Astrocyte of the hippocampus (primary cell): ENCODE measurements around the gene TEAD3.
A peak's percentile ranks its signal among the peaks of the same experiment; 100 is the strongest.

Source experiments
- DNase-seq: peaks from one replicate; pipeline ENCODE4 v3.0.0; 2011; ENCODE audit warnings: low read depth, low spot score

TEAD3 gene

DNA sequence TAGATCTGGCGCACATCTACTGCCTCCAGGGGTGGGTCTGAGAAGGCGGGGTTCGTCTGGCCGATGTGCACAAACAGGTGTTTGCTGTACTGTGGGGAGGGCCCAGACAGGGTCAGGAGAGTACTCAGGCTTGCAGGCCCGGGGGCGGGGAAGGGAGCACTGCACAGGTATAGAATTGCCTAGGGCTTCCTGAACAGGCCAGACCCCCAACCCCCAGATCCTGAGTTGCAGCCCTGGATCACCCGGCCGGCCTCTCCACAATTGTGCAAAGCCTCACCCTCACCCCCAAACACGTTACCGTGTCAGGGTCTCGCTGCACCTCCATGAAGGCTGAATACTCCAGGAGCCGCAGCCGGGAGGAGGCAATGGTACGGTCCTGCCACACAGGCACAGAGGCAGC, 20.9 kb downstream of the TEAD3 start:
- no peak for DNase-seq

DNA sequence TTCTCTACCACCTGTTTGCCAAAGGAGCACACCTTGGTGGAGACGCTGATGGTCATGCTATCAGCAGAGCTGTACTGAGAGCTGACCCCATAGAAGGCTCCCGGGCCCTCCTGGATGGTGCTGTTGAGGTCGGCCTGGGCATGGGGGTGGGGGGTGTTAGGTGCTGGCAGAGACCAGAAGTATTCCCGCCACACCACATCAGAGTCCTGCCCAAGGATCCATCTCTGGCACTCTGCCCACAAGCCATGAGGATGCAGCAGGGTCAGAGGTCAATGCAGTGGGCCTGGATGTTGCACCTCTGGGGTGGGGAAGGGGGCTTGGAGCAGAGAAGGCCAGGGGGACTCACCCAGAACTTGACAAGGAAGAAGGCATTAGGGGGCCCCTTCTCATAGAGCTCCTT, 21.3 kb downstream of the TEAD3 start:
- no peak for DNase-seq

DNA sequence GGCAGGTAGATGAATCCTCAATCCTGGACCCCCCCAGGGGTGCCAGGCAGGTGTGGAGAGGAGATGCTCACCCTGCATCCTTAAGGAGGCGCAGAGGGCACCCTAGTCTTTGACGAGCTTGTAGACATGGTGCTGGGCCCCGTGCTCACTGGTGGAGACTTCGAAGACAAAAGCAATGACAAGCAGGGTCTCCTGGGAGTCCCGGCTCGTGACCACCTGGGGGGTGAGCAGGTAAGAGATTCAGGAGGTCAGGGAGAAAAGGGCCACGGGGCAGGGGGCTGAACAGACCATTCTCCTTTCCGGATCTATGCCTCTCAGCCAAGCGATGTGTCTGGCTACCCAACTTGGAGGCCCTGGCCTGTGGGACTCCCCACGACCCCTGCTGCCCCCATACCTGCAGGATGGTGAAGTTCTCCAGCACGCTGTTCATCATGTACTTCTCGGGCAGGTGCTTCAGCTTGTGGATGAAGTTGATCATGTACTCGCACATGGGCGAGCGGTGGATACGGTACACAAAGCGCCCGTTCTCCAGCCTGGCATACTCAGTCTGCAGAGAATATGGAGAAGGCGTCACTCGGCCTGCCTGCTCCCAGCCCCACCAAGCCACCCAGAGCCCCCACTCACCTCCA, 21.8 kb downstream of the TEAD3 start:
- DNase-seq = no peak

DNA sequence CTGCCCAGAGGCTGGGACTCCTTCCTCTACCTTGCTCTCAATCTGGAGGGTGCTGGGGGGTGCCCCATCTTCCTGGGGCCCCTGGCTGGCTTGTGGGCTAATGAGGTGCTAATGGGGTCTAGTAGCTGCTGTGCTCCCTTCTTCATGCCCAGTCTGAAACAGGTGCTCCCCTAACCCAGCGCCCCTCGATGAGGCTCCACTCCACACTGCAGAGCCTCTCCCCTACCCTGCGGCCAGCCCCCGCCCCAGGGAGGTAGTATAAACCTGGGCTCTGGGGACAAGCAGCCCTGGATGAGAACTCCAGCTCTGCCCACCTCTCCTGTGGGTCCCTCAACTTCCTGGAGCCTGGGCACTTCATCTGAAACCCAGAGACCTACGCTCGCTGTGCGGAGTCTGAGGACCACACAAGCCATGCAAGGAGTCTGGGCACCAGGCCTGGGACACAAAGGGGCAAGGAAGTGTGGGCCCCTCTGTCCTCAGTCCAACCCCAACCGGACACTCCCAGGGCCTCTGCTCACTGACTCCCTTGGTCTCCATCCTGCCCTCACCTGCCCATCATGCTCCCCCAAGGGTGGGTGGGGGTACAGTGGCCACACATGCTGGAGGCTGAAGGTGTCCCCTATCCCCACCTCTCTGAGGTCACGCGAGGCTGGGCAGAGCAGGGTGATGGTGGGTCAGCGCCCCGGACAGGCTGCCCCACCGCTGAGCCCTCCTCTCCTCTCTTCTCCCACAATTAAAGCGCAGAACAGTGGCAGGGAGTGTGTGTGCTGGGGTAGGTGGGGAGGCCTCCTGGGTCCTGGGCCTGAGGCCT, 22.5 kb downstream of the TEAD3 start:
- no peak for DNase-seq

DNA sequence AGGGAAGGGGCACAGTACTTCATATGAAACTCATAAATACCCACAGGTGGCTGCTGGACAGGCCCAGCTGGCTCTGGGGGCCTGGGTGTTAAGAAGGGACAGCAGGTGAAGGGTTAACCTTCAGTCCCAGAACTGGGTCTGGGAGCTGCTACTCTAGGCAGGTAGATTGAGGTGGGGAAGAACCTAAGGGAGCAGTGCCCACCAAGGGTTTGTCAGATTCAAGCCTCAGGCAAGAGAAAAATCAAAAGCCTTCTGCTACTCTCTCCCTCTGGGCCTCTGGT, 23.1 kb downstream of the TEAD3 start:
- no peak for DNase-seq

DNA sequence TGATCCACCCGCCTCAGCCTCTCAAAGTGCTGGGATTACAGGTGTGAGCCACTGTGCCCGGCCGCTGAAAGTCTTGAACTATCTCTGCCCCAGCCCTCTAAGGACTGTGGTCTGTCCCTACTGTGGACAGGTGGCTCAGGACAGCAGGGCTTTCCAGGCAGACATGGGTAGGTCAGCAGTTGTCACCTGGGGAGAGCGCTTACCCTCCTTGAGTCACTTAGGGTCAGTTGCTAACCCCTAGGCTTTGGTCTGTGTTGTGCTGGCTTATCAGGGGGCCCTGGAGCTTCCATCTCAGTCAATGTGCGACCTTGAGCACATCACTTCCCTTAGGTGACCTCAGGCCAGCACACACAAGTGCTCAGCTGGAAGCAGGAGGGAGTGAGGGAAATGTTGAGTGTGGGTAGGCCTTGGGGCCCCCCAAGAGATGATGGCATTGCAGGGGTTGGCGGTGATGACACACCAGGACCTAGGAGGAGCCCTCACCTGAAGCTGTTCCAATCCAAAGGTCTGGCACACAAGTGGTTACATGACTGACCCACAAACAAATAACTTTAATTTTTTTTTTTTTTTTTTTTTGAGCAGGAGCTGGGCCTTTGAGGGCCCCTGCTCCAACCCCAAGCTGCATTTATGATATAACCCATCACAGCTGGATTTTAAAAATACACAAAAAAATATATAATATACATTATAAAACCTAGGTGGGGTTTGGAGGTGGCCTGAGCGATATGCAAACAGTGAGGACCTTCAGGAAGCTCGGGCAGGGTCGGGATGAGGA, 23.6 kb downstream of the TEAD3 start:
- DNase-seq = no peak

DNA sequence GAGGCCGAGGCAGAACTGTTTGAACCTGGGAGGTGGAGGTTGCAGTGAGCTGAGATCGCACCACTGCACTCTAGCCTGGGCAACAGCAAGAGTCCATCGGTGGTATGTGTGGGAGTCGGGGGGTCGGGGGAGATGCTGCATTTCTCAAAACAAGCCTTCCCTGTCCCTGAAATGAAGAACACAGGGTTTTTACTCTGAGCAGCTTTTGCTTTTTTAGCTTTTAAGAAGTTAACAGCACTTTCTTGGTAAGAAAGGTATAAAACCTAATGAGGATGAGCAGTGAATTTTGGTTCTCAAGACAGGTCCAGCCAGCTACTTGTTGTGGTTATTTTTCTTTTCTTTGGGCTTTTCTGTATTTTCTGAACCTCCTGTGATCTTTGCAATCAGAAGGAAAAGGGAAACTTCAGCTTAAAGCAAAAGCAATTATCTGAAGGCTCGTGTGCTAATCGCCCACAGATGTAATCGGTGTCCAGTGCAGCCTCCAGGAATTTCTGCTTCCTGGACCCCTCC, 25.0 kb downstream of the TEAD3 start:
- no peak for DNase-seq

DNA sequence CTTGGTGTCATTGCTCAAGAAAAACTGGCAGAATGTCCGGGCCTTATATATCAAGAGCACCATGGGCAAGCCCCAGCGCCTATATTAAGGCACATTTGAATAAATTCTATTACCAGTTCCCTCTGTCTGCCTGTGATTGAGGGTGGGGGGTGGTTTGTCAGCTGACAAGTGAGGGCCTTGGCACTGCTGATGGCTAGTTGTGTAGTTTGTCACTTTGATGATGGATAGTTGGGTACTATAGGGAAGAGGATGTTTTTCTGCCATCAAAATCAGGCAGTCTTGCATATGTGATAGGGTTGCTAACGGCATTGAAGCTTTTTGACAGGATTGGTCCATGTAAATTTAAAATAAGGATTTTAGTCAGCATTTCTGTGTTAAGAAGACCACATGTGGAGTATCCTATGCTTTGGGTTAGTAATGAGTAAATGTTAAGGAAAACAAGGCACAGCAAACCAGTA, 26.2 kb downstream of the TEAD3 start:
- no peak for DNase-seq

DNA sequence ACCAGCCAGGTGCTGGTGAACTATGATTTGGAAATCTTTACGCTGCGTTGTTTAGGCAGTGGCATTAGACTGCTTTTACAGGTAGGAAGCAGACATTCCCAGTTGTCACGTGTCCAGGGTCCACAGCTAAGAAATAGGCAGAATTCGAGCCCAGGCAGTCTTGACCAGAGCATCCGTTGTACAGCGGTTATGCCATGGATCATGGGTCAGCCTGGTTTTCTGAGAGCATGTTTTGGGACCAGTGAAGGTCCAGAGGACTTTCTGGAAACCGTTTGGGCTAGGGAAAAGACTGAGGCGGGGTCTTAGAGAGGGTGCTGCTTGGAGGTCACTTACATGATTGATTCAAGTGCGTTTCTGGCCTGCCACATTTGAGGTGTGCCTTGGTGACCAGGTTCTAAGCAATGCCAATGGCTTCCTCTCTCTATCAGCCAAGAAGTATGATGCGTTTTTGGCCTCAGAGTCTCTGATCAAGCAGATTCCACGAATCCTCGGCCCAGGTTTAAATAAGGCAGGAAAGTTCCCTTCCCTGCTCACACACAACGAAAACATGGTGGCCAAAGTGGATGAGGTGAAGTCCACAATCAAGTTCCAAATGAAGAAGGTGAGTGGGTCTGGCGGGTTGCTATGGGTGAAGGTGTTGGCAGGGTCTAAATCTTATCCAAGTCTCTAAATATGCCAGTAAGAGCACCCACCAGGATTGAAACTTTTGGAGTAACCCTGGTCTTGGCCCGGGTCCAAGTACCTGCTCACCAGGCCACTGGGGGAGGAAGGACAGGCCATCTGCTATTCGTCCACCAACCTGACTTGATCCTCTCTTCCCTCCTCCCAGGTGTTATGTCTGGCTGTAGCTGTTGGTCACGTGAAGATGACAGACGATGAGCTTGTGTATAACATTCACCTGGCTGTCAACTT, 26.9 kb downstream of the TEAD3 start:
- DNase-seq = no peak

DNA sequence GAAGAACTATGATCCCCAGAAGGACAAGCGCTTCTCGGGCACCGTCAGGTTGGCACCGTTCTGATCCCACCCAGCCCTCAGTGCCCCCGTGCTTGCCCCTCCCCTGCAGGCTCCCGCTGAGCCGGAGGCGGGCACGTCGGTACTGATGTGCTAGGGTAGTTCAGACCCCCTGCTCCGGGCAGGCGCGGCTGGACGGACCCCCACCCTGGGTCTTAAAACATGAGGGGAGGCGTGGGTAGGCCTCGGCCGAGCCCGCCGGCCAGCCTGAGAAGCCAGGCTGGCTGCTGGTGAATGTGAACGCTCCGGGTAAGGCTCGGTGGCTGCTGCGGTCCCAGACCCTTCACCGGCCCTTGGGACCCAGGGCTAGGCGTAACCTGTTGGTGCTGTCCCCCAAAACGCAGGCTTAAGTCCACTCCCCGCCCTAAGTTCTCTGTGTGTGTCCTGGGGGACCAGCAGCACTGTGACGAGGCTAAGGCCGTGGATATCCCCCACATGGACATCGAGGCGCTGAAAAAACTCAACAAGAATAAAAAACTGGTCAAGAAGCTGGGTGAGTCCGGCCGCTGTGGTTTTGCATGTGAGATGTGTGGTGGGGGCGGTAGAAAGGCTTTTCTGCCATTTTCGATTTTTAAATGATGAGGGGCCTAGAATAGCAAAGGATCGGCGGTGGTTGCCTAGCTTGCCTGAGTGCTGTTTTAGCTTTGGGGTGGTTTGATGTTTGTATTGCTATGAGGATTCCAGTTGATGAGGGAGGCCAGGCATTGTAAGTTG, 27.7 kb downstream of the TEAD3 start:
- peak; percentile 49 for DNase-seq

DNA sequence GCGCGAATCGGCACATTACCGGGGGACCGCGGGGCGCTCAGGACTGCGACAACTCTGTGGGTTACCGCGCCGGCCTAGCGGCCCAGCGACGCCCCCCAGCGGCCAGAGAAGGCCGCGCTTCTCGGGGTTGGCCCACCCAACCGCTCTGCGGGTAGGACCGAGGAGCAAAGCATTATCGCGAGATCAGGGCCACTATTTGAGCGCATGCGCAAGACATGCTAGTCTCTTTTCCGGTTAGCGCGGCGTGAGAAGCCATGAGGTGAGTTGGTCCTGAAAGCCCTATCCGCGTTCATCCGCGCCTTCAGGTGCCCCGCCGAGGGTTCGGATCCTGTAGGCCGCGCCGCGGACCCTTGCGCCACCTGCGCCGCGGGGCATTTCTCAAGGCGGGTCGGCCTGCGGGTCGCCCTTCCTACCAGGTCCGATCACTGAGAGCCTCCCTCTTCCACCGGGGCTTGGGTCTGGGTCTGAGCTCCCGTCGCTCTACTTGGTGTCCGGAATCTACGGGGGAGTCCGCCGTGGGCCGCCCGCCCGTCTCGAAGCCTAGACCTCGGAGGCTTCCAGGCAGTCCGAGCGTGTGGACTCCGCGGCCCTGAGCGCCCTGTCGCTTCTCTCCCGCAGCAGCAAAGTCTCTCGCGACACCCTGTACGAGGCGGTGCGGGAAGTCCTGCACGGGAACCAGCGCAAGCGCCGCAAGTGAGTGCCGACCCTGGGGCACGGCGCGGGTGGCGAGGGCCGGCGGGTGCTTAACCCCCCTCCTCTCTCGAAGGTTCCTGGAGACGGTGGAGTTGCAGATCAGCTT, 28.5 kb downstream of the TEAD3 start, which contains the start of gene RPL10A:
RPL10A (plus strand) TSS at position 221 of the 799 bp plus-strand sequence; CDS start at position 255, 34 bp downstream.
- DNase-seq = peak; percentile 98

DNA sequence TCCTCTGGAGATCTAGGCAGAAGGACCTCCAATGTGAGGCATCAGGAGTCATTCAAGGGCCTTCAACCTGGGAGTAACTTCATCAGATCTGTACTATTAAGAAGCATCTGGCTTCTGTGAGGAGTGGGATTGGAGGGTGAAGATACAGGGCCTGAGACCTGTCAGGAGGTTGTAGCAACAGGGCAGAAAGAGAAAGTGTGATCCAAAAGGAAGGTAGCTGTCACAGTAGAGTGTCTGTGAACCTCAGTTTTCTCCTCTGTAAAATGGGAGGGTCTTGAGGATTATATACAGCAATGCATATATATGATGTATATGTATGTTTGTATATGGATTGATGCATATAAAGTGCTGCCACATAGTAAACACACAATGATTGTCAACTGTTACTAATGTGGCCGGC, 31.2 kb downstream of the TEAD3 start:
- no peak for DNase-seq

DNA sequence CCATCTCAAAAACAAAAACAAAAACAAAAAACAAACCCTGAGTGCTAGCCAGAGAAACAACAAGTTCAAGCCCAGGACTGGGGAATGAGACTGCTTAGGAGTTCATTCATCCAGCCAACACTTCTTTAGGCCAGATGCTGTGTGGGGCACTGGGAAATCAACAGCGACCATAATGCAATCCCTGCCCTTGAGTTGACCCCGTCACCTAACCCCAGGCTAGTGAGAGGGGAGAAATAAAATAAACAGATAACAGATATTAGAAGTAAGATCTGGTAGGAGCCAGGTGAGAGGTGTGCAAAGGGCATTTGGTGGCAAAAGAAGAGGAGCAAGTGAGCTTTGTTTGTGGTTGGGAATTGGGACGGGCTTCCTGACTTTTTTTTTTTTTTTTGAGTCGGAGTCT, 33.6 kb downstream of the TEAD3 start:
- no peak for DNase-seq

DNA sequence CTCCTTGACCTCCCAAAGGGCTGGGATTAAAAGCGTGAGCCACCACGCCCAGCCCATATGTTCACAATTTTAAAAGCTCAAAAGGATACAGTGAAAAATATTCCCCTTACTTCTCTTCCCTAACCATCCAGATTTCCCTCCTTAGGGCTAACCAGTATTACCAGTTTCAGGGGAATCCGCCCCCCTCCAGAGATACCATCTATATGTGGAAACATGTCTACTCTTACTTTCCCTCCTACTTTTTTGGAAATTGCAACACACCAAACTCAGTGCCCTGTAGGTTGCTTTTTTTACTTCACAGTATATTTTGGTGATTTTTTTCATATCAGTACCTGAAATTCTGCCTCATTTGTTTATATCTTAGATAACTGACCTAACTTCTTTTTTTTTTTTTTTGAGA, 35.6 kb downstream of the TEAD3 start:
- no peak for DNase-seq

DNA sequence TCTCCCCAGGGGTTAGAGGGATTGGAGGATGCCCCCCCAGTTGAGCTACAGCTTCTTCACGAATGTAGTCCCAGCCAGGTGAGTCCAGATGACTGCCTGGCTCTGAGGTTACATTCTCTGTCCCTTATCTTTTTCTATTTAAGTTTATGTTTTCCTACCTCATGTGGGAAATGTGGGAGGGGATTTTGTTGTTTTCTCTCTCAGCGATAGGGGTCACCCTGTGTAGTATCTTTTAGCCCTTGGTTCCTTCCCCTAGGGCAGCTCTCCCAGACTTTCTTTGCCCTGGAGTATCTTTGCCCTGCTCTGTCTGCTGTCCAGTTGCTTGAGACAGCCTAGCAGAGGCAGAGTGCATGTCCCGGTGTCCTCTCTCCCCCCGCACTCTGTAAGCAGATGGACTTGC, 39.0 kb downstream of the TEAD3 start:
- DNase-seq = no peak

DNA sequence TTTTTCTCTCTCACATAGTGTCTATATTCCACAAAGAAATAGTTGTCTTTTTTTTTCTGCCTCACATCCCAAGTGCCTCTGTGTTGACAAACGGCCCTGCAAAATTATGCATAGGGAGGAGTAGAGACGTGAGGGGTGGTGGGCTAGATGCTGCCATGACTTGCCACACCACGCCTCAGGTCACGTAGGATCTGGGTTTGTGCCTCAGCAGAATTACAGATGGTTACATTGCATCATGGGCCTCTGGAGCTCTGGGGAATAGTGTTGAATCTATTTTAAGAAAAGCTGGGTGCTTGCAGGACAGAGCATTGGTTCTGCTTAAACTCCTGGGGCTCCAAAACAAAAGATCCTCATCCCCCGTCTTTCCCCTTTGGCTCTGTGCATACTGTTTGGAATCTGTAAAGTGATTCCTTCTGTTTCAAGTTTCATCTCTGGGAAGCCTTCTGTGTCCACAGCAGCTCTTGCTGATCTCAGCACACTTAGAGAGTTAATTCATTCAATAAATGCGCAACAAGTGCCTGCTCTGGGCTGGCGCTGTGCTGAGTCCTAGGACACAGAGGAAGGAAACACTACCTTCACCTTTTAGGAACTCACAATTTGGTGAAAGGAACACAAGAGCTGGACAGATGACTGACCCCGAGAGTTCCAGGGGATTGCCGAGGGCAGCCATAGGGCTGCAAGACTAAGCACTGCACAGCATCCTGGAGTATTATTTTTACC, 42.3 kb downstream of the TEAD3 start:
- no peak for DNase-seq

DNA sequence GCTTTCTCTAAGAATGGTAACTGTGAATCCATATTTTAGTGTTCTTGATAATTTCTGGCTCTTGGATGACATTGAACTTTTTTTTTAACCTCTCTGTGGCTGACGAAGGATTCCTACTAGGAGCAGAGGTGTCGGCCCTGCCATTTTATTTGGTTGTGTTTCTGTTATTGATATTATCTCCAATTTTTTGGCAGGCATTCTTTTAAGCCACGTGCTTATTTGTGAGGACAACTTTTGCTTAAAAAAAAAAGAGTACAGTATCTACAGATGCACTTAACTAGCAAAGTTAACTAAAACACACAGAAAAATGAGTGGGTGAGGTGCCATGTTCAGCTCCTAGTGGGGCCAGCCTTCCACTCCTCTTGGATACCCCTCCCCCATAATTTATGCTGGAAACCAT, 43.6 kb downstream of the TEAD3 start:
- DNase-seq = no peak

DNA sequence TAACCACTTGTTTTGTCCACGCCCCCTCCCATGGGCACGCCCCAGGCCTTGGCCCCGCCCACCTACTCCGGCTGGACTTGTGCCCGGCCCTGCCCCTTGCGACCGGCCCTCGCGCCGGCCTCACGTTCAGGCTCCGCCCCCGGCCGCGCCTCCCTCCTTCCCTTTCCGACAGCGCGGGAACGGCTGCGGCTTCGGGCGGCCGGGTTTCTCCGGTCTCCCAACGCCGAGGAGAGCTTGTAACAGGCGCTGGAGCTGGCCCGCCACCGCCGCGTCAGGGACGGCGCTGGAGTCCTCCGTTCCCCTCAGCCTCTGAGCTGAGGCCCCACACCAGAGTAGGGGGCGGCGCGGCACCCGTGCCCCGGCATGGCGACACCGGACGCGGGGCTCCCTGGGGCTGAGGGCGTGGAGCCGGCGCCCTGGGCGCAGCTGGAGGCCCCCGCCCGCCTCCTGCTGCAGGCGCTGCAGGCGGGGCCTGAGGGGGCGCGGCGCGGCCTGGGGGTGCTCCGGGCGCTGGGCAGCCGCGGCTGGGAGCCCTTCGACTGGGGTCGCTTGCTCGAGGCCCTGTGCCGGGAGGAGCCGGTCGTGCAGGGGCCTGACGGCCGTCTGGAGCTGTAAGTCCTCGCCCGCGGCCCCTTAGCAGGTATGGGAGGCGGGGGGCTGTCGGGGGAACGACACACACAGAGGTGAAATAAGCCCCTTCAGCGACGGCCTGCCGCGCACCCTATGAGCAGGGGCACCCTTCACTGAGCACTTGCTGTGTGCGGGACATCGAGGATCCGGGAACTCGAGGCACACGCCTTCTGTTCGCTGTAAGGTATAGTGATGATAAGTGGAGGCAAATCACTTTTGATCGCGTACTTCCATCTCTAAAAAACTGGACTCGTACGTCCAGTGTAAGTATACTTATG, 44.4 kb downstream of the TEAD3 start, which contains the start of gene FANCE:
FANCE (plus strand) TSS at position 156 of the 908 bp plus-strand sequence; CDS start at position 364, 208 bp downstream.
- peak; percentile 97 for DNase-seq
